Naive thymus-derived CD4-positive, alpha-beta T cell (primary cell): Measurements from ENCODE around the gene GRAMD1B. TPM values are rescaled to one million over a fixed set of nuclear protein-coding genes. Genes with fewer than 3 reads are reported as not detected.
"Not testable (repeated sequence)": the region's sequence is repeated elsewhere in the genome, so short reads cannot be mapped to it uniquely, and the experiment has no call there.

ENCODE experiments used
- ATAC-seq: fragments of 150-1000 bp; cut with Tn5 transposase; 2 replicates; pipeline ENCODE4 v1.10.0; 2021; ENCODE audit warnings: mild to moderate bottlenecking, moderate library complexity
- CTCF ChIA-PET: fragments of 350-600 bp; sonication (Branson Sonifier 250); formaldehyde crosslinking; loops from one replicate; lab custom pipeline; 2021; ENCODE audit warnings: antibody characterized with exemption; lab: Charles Lee
- POLR2A ChIA-PET: fragments of 350-600 bp; sonication (Branson Sonifier 250); formaldehyde crosslinking; loops from one replicate; lab custom pipeline; 2021; ENCODE audit warnings: antibody characterized with exemption, inconsistent platforms; lab: Charles Lee
- DNase-seq, 9 donors: peaks; one replicate each; pipeline versions ENCODE4 v3.0.0 to v3.0.0-alpha.2; 2020 to 2022; ENCODE audit warnings: mixed read lengths in 1 of 9
- H3K27ac ChIP-seq: one replicate; pipeline ENCODE4 v1.7.0; 2013; ENCODE audit warnings: mild to moderate bottlenecking, low read depth, low read length, moderate library complexity
- H3K27me3 ChIP-seq, 2 donors: one replicate each; pipeline ENCODE4 v1.7.0; 2013; ENCODE audit warnings: low read length in 2 of 2, mild to moderate bottlenecking in 2 of 2, moderate library complexity in 2 of 2; ENCODE audit not compliant: control insufficient read depth in 2 of 2, insufficient read depth in 2 of 2
- H3K36me3 ChIP-seq, 3 experiments: 1 replicate in 2 of 3; 2 replicates in 1 of 3; pipeline ENCODE4 v1.7.0; 2013; ENCODE audit warnings: low read length in 3 of 3, mild to moderate bottlenecking in 3 of 3, moderate library complexity in 1 of 3; ENCODE audit not compliant: insufficient read depth in 3 of 3, control insufficient read depth in 2 of 3
- H3K4me1 ChIP-seq, 2 donors: one replicate each; pipeline ENCODE4 v1.7.0; 2013; ENCODE audit warnings: low read length in 2 of 2, mild to moderate bottlenecking in 2 of 2, moderate library complexity in 1 of 2; ENCODE audit not compliant: control insufficient read depth in 2 of 2, insufficient read depth in 2 of 2
- H3K4me3 ChIP-seq: 2 replicates; pipeline ENCODE4 v1.7.0; 2013; ENCODE audit warnings: mild to moderate bottlenecking, low read length
- H3K9me3 ChIP-seq, 3 experiments: 1 replicate in 2 of 3; 2 replicates in 1 of 3; pipeline ENCODE4 v1.7.0; 2013; ENCODE audit warnings: low read length in 3 of 3; ENCODE audit not compliant: control insufficient read depth in 2 of 3
- H3K27ac Mint-ChIP-seq, 9 donors: one replicate each; pipeline ENCODE4 v1.8.0; 2020 to 2022; ENCODE audit warnings: mixed read lengths in 9 of 9, mild to moderate bottlenecking in 8 of 9, moderate library complexity in 5 of 9, inconsistent platforms in 2 of 9
- H3K27me3 Mint-ChIP-seq, 5 donors: one replicate each; pipeline ENCODE4 v1.8.0; 2021 to 2022; ENCODE audit warnings: mixed read lengths in 5 of 5, mild to moderate bottlenecking in 1 of 5
- H3K36me3 Mint-ChIP-seq, 5 donors: one replicate each; pipeline ENCODE4 v1.8.0; 2020 to 2022; ENCODE audit warnings: mixed read lengths in 5 of 5, mild to moderate bottlenecking in 3 of 5, inconsistent platforms in 1 of 5
- H3K4me1 Mint-ChIP-seq, 7 donors: one replicate each; pipeline ENCODE4 v1.8.0; 2020 to 2022; ENCODE audit warnings: mixed read lengths in 7 of 7, mild to moderate bottlenecking in 3 of 7, inconsistent platforms in 1 of 7
- H3K4me3 Mint-ChIP-seq, 10 donors: one replicate each; pipeline ENCODE4 v1.8.0; 2020 to 2022; ENCODE audit warnings: mild to moderate bottlenecking in 10 of 10, mixed read lengths in 10 of 10, moderate library complexity in 6 of 10, inconsistent platforms in 2 of 10
- H3K9me3 Mint-ChIP-seq, 11 donors: one replicate each; pipeline ENCODE4 v1.8.0; 2020 to 2022; ENCODE audit warnings: mixed read lengths in 11 of 11, mild to moderate bottlenecking in 4 of 11, inconsistent platforms in 1 of 11, moderate library complexity in 1 of 11
- intact Hi-C, 2 donors: fragments of 100-400 bp; cut with micrococcal nuclease; formaldehyde crosslinking; loops; one replicate each; pipeline ENCODE4 v1.15.1; 2023
- polyA plus RNA-seq, 2 donors: library from polyadenylated mRNA; unstranded; fragments of 300-500 nt; fragmentation: Illumina TruSeq; gene quantifications; one replicate each; pipeline ENCODE4 v1.2.3, GENCODE V29; 2021
- total RNA-seq, 6 experiments: library from RNA in 5 of 6; stranded (reverse) in 5 of 6; gene quantifications; 1 replicate in 5 of 6; 2 replicates in 1 of 6; pipeline ENCODE4 v1.2.3 and lab custom pipeline; 2021 to 2026

GRAMD1B gene
- total and polyA plus RNA-seq, 7 experiments from 2014 or later: 1.7 to 88.9 (median 10.0) TPM

- Histone ChIP-seq H3K36me3 (no peaks in the 10 kb centered on the region), H3K27ac (no peak overlapping the region), H3K9me3 (no peaks in the 10 kb centered on the region), H3K4me1 (peaks cover 0 to 18% of the 10 kb centered on the region in 2 donors), H3K27me3 (no peaks in the 10 kb centered on the region), H3K4me3 (no peak overlapping the region)
- peaks cover 0 to 19% (median 6%) of the 10 kb centered on the region in 5 donors for H3K36me3 Mint-ChIP-seq
- DNase-seq: no peak
- CTCF ChIA-PET: no interaction called here
- H3K4me3 Mint-ChIP-seq: no peak overlapping the region
- intact Hi-C loops: no loop called here
- H3K9me3 Mint-ChIP-seq: peaks cover 0 to 11% (median 5%) of the 10 kb centered on the region in 11 donors
- no peak for ATAC-seq
- H3K4me1 Mint-ChIP-seq: peaks cover 0 to 43% (median 0%) of the 10 kb centered on the region in 7 donors
- POLR2A ChIA-PET: no interaction called here
- no peaks in the 10 kb centered on the region for H3K27me3 Mint-ChIP-seq
- no peak overlapping the region for H3K27ac Mint-ChIP-seq
These were observed 89.2 kb downstream of the GRAMD1B start for GRCh38 chr11:123519055-123519796.

- H3K9me3 ChIP-seq: no peaks in the 10 kb centered on the region
- no peak for DNase-seq
- POLR2A ChIA-PET: no interaction called here
- ATAC-seq: no peak
- no peak overlapping the region for H3K27ac Mint-ChIP-seq
- intact Hi-C loops: no loop called here
- no peak overlapping the region for H3K27ac ChIP-seq
- H3K27me3 ChIP-seq: no peaks in the 10 kb centered on the region
- H3K36me3 ChIP-seq: no peaks in the 10 kb centered on the region
- CTCF ChIA-PET: no interaction called here
- H3K4me3 ChIP-seq: no peak overlapping the region
- peaks cover 0 to 16% (median 6%) of the 10 kb centered on the region in 5 donors for H3K36me3 Mint-ChIP-seq
- no peak overlapping the region for H3K4me3 Mint-ChIP-seq
- peaks cover 0 to 18% of the 10 kb centered on the region in 2 donors for H3K4me1 ChIP-seq
- H3K27me3 Mint-ChIP-seq: no peaks in the 10 kb centered on the region
- H3K4me1 Mint-ChIP-seq: peaks cover 0 to 46% (median 0%) of the 10 kb centered on the region in 7 donors
- H3K9me3 Mint-ChIP-seq: peaks cover 0 to 11% (median 5%) of the 10 kb centered on the region in 11 donors
These were observed 89.7 kb downstream of the GRAMD1B start for GRCh38 chr11:123519797-123520193.

GRCh38 chr11:123520476-123520875 lies 90.4 kb downstream of the GRAMD1B start:
- H3K27me3 ChIP-seq, H3K27ac ChIP-seq, DNase-seq, CTCF ChIA-PET, H3K27me3 Mint-ChIP-seq, H3K9me3 ChIP-seq, ATAC-seq, H3K4me3 Mint-ChIP-seq, H3K4me3 ChIP-seq, H3K27ac Mint-ChIP-seq, POLR2A ChIA-PET, H3K36me3 ChIP-seq, intact Hi-C loops: not testable (repeated sequence)
- Mint-ChIP-seq H3K9me3 (peaks cover 0 to 11% (median 5%) of the 10 kb centered on the region in 11 donors), H3K4me1 (peaks cover 0 to 44% (median 0%) of the 10 kb centered on the region in 7 donors), H3K36me3 (peaks cover 0 to 16% (median 6%) of the 10 kb centered on the region in 5 donors)
- H3K4me1 ChIP-seq: peaks cover 0 to 18% of the 10 kb centered on the region in 2 donors

- Histone ChIP-seq H3K27ac (no peak overlapping the region), H3K9me3 (no peaks in the 10 kb centered on the region), H3K36me3 (no peaks in the 10 kb centered on the region), H3K27me3 (no peaks in the 10 kb centered on the region), H3K4me1 (peaks cover 0 to 18% of the 10 kb centered on the region in 2 donors), H3K4me3 (no peak overlapping the region)
- DNase-seq (no peak), ATAC-seq (no peak)
- H3K9me3 Mint-ChIP-seq: peaks cover 0 to 11% (median 5%) of the 10 kb centered on the region in 11 donors
- no peak overlapping the region for H3K4me3 Mint-ChIP-seq
- POLR2A ChIA-PET: no interaction called here
- H3K4me1 Mint-ChIP-seq: peaks cover 0 to 44% (median 0%) of the 10 kb centered on the region in 7 donors
- no peaks in the 10 kb centered on the region for H3K27me3 Mint-ChIP-seq
- no peak overlapping the region for H3K27ac Mint-ChIP-seq
- intact Hi-C loops: no loop called here
- CTCF ChIA-PET: no interaction called here
- H3K36me3 Mint-ChIP-seq: peaks cover 0 to 16% (median 6%) of the 10 kb centered on the region in 5 donors
These were observed 90.9 kb downstream of the GRAMD1B start for GRCh38 chr11:123521001-123521400.

- Mint-ChIP-seq H3K27ac (no peak overlapping the region), H3K9me3 (peaks cover 0 to 11% (median 5%) of the 10 kb centered on the region in 11 donors), H3K27me3 (no peaks in the 10 kb centered on the region), H3K36me3 (peaks cover 0 to 16% (median 4%) of the 10 kb centered on the region in 5 donors), H3K4me3 (no peak overlapping the region), H3K4me1 (peaks cover 0 to 36% (median 0%) of the 10 kb centered on the region in 7 donors)
- ChIA-PET CTCF (no interaction called here), POLR2A (no interaction called here)
- H3K36me3 ChIP-seq: no peaks in the 10 kb centered on the region
- DNase-seq (no peak), ATAC-seq (no peak)
- H3K9me3 ChIP-seq: no peaks in the 10 kb centered on the region
- no peaks in the 10 kb centered on the region for H3K27me3 ChIP-seq
- no peak overlapping the region for H3K27ac ChIP-seq
- peaks cover 0 to 16% of the 10 kb centered on the region in 2 donors for H3K4me1 ChIP-seq
- intact Hi-C loops: no loop called here
- no peak overlapping the region for H3K4me3 ChIP-seq
These were observed 91.9 kb downstream of the GRAMD1B start for GRCh38 chr11:123521930-123522329.

GRCh38 chr11:123523539-123523938 lies 93.5 kb downstream of the GRAMD1B start:
- ATAC-seq (no peak), DNase-seq (no peak)
- peaks cover 0 to 12% (median 4%) of the 10 kb centered on the region in 5 donors for H3K36me3 Mint-ChIP-seq
- Histone ChIP-seq H3K9me3 (no peaks in the 10 kb centered on the region), H3K27ac (no peak overlapping the region), H3K4me1 (peaks cover 0 to 3% of the 10 kb centered on the region in 2 donors), H3K27me3 (no peaks in the 10 kb centered on the region), H3K36me3 (no peaks in the 10 kb centered on the region), H3K4me3 (no peak overlapping the region)
- no peak overlapping the region for H3K27ac Mint-ChIP-seq
- H3K4me1 Mint-ChIP-seq: peaks cover 0 to 20% (median 0%) of the 10 kb centered on the region in 7 donors
- intact Hi-C loops: no loop called here
- no peak overlapping the region for H3K4me3 Mint-ChIP-seq
- no peaks in the 10 kb centered on the region for H3K27me3 Mint-ChIP-seq
- ChIA-PET POLR2A (no interaction called here), CTCF (interaction anchor here (1.5 kb wide), 1 partner anchor 12 kb away, joined by 3 read pairs; no protein-coding TSS in a partner anchor)
- peaks cover 0 to 11% (median 5%) of the 10 kb centered on the region in 11 donors for H3K9me3 Mint-ChIP-seq
